ENCODE data around the gene NAALADL2. TPM values are rescaled to one million over a fixed set of nuclear protein-coding genes. Genes with fewer than 3 reads are reported as not detected.

The NAALADL2 gene
- total RNA-seq, 1 donor from 2014 or later: 9.9 TPM

- Mint-ChIP-seq H3K9me3 (no peaks in the 10 kb centered on the region), H3K4me1 (ENCODE audit: unreplicated experiment) (no peaks in the 10 kb centered on the region), H3K27me3 (peaks cover 4% of the 10 kb centered on the region), H3K4me3 (no peak overlapping the region), H3K27ac (no peak overlapping the region), H3K36me3 (peaks cover 3% of the 10 kb centered on the region)
- no peak for TF ChIP-seq CTCF (conservative IDR thresholded peaks at IDR 0.05)
- no peak for DNase-seq (ENCODE audit: extremely low spot score, unreplicated experiment)
These were observed 978.8 kb downstream of the NAALADL2 start for GRCh38 chr3:175837962-175838361.

DNA sequence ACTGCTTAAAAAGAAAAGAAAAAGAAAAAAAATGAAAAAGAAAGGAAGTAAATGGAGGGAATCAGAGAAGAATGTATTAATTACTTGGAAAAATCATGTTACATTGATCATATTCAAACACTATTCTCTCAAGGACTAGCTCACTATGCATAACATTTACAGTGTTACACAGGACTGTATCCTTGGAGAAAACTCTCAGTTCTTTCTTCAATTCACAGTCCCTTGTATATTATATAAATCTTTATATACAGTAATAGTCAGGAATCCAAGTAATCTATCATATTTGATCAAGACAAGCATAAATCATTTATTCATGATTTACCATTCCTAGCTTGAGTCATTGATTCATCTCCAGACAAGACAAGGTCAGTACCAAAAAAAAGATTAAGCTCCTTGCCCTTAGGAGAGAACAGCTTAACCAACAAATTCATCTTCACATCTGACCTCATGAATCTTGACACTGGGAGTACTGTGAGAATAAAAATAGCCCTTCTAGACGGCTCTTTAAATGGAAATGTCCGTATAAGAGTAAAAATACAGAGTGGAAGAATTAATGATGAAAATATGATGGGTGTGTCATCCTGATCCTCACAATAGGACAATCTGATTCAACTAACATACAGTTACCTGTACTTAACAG lies 980.4 kb downstream of the NAALADL2 start:
- Mint-ChIP-seq H3K4me3 (no peak overlapping the region), H3K36me3 (peaks cover 3% of the 10 kb centered on the region)
- no peak for TF ChIP-seq CTCF (conservative IDR thresholded peaks at IDR 0.05)

GRCh38 chr3:175851541-175851940 lies 992.4 kb downstream of the NAALADL2 start:
- peaks cover 5% of the 10 kb centered on the region for H3K4me1 Mint-ChIP-seq (ENCODE audit: unreplicated experiment)
- H3K9me3 Mint-ChIP-seq: peaks cover 3% of the 10 kb centered on the region
- H3K27ac Mint-ChIP-seq: no peak overlapping the region
- no peak for TF ChIP-seq CTCF (conservative IDR thresholded peaks at IDR 0.05)
- H3K36me3 Mint-ChIP-seq: no peaks in the 10 kb centered on the region
- no peaks in the 10 kb centered on the region for H3K27me3 Mint-ChIP-seq
- no peak for DNase-seq (ENCODE audit: extremely low spot score, unreplicated experiment)
- no peak overlapping the region for H3K4me3 Mint-ChIP-seq

More for the DNA sequence above, 980.4 kb downstream of the NAALADL2 start:
- Mint-ChIP-seq H3K9me3 (no peaks in the 10 kb centered on the region), H3K27me3 (peaks cover 6% of the 10 kb centered on the region), H3K27ac (no peak overlapping the region), H3K4me1 (ENCODE audit: unreplicated experiment) (no peaks in the 10 kb centered on the region)
- no peak for DNase-seq (ENCODE audit: extremely low spot score, unreplicated experiment)

DNA sequence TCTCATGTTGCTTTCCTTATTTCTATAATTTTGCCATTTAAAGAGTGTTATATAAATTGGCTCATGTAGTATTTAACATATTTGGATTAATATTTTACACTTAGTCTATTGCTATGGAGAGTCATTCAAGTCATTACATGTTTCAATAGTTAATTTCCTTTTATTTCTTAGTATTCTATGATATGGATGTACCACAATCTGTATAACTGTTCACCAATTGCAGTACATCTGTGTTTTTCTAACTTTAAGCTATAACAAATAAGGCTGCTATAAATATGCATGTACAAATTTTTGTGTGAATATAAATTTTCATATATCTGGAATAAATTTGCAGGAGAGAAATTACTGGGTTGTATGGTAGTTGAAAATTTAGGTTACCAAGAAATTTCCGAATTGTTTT lies 993.4 kb downstream of the NAALADL2 start:
- no peak for TF ChIP-seq CTCF (conservative IDR thresholded peaks at IDR 0.05)
- no peaks in the 10 kb centered on the region for H3K27me3 Mint-ChIP-seq
- no peak for DNase-seq (ENCODE audit: extremely low spot score, unreplicated experiment)
- peaks cover 3% of the 10 kb centered on the region for H3K9me3 Mint-ChIP-seq
- H3K4me3 Mint-ChIP-seq: no peak overlapping the region
- H3K4me1 Mint-ChIP-seq (ENCODE audit: unreplicated experiment): peaks cover 5% of the 10 kb centered on the region
- H3K27ac Mint-ChIP-seq: no peak overlapping the region
- no peaks in the 10 kb centered on the region for H3K36me3 Mint-ChIP-seq

GRCh38 chr3:175857666-175858270 lies 998.6 kb downstream of the NAALADL2 start:
- Mint-ChIP-seq H3K9me3 (no peaks in the 10 kb centered on the region), H3K27ac (no peak overlapping the region), H3K4me3 (no peak overlapping the region), H3K4me1 (ENCODE audit: unreplicated experiment) (no peaks in the 10 kb centered on the region), H3K36me3 (no peaks in the 10 kb centered on the region), H3K27me3 (no peaks in the 10 kb centered on the region)
- no peak for DNase-seq (ENCODE audit: extremely low spot score, unreplicated experiment)
- no peak for TF ChIP-seq CTCF (conservative IDR thresholded peaks at IDR 0.05)

Small RNA genes within 50 kb of the gene (microRNA-seq; reads per million reads assigned to microRNA genes)
- gene MIR4789: not detected

Data from type B pancreatic cell (in vitro differentiated cells).